ENCODE results near the gene HDGFL2. TPM values are rescaled to one million over a fixed set of nuclear protein-coding genes. Genes with fewer than 3 reads are reported as not detected.

Gene HDGFL2
- total and polyA plus RNA-seq, 10 of the 15 experiments (the other 5 are each of a cell fraction or from before 2014, with no cell fraction given), result 0.16 to 56.9 (median 25.3) TPM

DNA sequence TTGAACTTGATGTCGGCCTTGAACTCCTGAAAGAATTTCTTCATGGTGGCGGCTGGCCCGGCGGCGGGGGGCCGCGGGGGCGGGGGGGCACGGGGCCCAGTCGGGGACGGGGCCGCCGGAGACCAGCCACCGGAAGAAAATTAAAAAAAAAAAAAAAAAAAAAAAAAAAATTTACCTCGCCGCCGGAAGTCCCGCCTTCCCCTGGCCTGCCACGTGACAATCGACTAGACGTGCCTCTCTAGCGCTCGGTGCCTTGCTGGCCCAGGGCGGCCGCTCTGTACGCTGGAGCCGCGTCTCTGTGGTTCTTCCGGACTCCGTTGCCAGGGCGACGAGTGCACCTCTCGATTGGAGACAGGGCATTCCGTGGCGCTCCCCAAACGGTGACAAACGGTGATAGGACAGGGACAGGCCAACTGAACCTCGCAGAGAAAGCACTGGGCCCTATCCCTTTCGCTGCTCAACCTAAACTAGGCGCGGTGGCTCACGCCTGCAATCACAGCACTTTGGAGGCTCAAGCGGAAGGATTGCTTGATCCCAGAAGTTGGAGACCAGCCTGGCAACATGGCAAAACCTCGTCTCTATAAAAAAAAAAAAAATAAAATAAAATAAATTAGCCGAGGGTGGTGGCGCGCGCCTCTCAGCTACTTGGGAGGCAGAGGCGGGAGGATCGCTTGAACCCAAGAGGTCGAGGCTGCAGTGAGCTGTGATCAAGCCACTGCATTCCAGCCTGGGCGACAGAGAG lies 14.3 kb upstream of the HDGFL2 start, which contains the start of gene UBXN6:
Gene UBXN6 (minus strand): TSS at position 141 of the 742 bp plus-strand sequence. CDS start 97 bp downstream, at position 44.
- ATAC-seq (peak; percentile 90), FAIRE-seq (peak; percentile 100), DNase-seq (ENCODE audit: low read depth, low spot score) (peak; percentile 86)
- no TSS peak for BruUV-seq (replicated peaks)
- H3K4me1 ChIP-seq (ENCODE audit: control insufficient read depth, insufficient read depth, low read length), result no peaks in the 10 kb centered on the region
- H3K79me2 ChIP-seq (ENCODE audit: control insufficient read depth, insufficient read depth, low read length), result peaks cover 5% of the 10 kb centered on the region
- H3K9ac ChIP-seq (ENCODE audit: control insufficient read depth, insufficient read depth, low read length), result peak within 1 kb of the TSS; percentile 61
- peak within 1 kb of the TSS; percentile 97 for H3K4me2 ChIP-seq (ENCODE audit: control insufficient read depth, insufficient read depth)
- ChIA-PET POLR2A (interaction anchor here (0.6 to 2.0 kb wide), 2 partner anchors 14 to 56 kb away, joined by 3 to 5 read pairs; partner anchors contain the start of gene CHAF1A), SMC1A (ENCODE audit: uncharacterized antibody, unreplicated experiment) (no interaction called here), RAD21 (ENCODE audit: unreplicated experiment) (interaction anchor here (0.7 to 1.4 kb wide), 2 partner anchors 56 kb away, joined by 3 to 4 read pairs; partner anchors contain the start of gene CHAF1A), CTCF (interaction anchor here (1.0 kb wide), 1 partner anchor 68 kb away, joined by 3 read pairs; no protein-coding TSS in a partner anchor)
- 22% methylated on average over 34 of the region's 52 CpGs for whole genome bisulfite sequencing (ENCODE audit: insufficient coverage, insufficient replicate concordance, low lambda C conversion rate, missing lambda C conversion rate)
- no peaks in the 10 kb centered on the region for H4K20me1 ChIP-seq (ENCODE audit: control insufficient read depth, insufficient read depth)
- peak within 1 kb of the TSS; percentile 61; the same call in 1 of the 2 replicates for H3K27ac ChIP-seq (ENCODE audit: control insufficient read depth, insufficient read depth)
- H2AFZ ChIP-seq (ENCODE audit: control insufficient read depth, low read depth, low read length), result peak within 1 kb of the TSS; percentile 86
- no peaks in the 10 kb centered on the region for H3K27me3 ChIP-seq (replicated peaks in 1 of 2; ENCODE audit: control insufficient read depth in 2 of 2, insufficient read depth in 2 of 2, low read length in 1 of 2)
- in situ Hi-C loops (cut with MboI) (no loop called here), intact Hi-C loops (cut with micrococcal nuclease; ENCODE audit: unreplicated experiment) (loop anchor here (1.0 kb wide), 1 partner anchor 56 kb away; the partner anchor contains the start of gene CHAF1A)
- H3K36me3 ChIP-seq (ENCODE audit: control insufficient read depth in 2 of 2, insufficient read depth in 2 of 2, low read length in 1 of 2), result peaks cover 3 to 4% of the 10 kb centered on the region in 2 experiments
- H3K4me3 ChIP-seq, result peak within 1 kb of the TSS; percentile 85
- no peaks in the 10 kb centered on the region for H3K9me3 ChIP-seq (replicated peaks; ENCODE audit: control insufficient read depth, insufficient read depth, low read length)
- TF ChIP-seq, protein P1, sequence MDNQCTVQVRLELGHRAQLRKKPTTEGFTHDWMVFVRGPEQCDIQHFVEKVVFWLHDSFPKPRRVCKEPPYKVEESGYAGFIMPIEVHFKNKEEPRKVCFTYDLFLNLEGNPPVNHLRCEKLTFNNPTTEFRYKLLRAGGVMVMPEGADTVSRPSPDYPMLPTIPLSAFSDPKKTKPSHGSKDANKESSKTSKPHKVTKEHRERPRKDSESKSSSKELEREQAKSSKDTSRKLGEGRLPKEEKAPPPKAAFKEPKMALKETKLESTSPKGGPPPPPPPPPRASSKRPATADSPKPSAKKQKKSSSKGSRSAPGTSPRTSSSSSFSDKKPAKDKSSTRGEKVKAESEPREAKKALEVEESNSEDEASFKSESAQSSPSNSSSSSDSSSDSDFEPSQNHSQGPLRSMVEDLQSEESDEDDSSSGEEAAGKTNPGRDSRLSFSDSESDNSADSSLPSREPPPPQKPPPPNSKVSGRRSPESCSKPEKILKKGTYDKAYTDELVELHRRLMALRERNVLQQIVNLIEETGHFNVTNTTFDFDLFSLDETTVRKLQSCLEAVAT (IDR thresholded peaks at IDR 0.05), result peak; percentile 85; the same call in 1 of the 2 replicates
- TF ChIP-seq MXI1 (IDR thresholded peaks at IDR 0.05; ENCODE audit: low read depth, low read length), result peak; percentile 90
- TF ChIP-seq IKZF1 (conservative IDR thresholded peaks at IDR 0.05), result peak; percentile 74
- TF ChIP-seq CHD2 (IDR thresholded peaks at IDR 0.05; ENCODE audit: borderline replicate concordance, low read depth, low read length), result 0 out of 2 replicates have a peak, but pooled peaks have one; percentile 69
- TF ChIP-seq SREBF2 (IDR thresholded peaks at IDR 0.05; ENCODE audit: low read length), result no peak
- TF ChIP-seq, protein P2, sequence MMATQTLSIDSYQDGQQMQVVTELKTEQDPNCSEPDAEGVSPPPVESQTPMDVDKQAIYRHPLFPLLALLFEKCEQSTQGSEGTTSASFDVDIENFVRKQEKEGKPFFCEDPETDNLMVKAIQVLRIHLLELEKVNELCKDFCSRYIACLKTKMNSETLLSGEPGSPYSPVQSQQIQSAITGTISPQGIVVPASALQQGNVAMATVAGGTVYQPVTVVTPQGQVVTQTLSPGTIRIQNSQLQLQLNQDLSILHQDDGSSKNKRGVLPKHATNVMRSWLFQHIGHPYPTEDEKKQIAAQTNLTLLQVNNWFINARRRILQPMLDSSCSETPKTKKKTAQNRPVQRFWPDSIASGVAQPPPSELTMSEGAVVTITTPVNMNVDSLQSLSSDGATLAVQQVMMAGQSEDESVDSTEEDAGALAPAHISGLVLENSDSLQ (IDR thresholded peaks at IDR 0.05), result peak; percentile 60
- no peak for TF ChIP-seq CEBPZ (IDR thresholded peaks at IDR 0.05; ENCODE audit: low read depth, low read length)
- no peak for TF ChIP-seq SUZ12 (IDR thresholded peaks at IDR 0.05; ENCODE audit: unreplicated experiment)
- no peak for TF ChIP-seq RCOR1 (conservative IDR thresholded peaks at IDR 0.05; ENCODE audit: low read depth, low read length)
- TF ChIP-seq BHLHE40 (IDR thresholded peaks at IDR 0.05; ENCODE audit: borderline replicate concordance in 1 of 2, low read depth in 2 of 2, low read length in 1 of 2), result peak; percentile 73 to 85; a peak in 3 of 4 replicates
- no peak for TF ChIP-seq RBBP5 (conservative IDR thresholded peaks at IDR 0.05)
- TF ChIP-seq, protein P3, sequence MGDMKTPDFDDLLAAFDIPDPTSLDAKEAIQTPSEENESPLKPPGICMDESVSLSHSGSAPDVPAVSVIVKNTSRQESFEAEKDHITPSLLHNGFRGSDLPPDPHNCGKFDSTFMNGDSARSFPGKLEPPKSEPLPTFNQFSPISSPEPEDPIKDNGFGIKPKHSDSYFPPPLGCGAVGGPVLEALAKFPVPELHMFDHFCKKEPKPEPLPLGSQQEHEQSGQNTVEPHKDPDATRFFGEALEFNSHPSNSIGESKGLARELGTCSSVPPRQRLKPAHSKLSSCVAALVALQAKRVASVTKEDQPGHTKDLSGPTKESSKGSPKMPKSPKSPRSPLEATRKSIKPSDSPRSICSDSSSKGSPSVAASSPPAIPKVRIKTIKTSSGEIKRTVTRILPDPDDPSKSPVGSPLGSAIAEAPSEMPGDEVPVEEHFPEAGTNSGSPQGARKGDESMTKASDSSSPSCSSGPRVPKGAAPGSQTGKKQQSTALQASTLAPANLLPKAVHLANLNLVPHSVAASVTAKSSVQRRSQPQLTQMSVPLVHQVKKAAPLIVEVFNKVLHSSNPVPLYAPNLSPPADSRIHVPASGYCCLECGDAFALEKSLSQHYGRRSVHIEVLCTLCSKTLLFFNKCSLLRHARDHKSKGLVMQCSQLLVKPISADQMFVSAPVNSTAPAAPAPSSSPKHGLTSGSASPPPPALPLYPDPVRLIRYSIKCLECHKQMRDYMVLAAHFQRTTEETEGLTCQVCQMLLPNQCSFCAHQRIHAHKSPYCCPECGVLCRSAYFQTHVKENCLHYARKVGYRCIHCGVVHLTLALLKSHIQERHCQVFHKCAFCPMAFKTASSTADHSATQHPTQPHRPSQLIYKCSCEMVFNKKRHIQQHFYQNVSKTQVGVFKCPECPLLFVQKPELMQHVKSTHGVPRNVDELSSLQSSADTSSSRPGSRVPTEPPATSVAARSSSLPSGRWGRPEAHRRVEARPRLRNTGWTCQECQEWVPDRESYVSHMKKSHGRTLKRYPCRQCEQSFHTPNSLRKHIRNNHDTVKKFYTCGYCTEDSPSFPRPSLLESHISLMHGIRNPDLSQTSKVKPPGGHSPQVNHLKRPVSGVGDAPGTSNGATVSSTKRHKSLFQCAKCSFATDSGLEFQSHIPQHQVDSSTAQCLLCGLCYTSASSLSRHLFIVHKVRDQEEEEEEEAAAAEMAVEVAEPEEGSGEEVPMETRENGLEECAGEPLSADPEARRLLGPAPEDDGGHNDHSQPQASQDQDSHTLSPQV (IDR thresholded peaks at IDR 0.05), result no peak

Measured in GM12878 (cell line).